ENCODE data around the gene MAP4K3.

Gene MAP4K3

GRCh38 chr2:39225567-39225966 lies 211.5 kb downstream of the MAP4K3 start:
- ChIA-PET POLR2A (no interaction called here), CTCF (interaction anchor here (0.7 to 2.0 kb wide), 4 partner anchors 34 to 503 kb away, joined by 3 to 15 read pairs (median 4); no protein-coding TSS in a partner anchor)
- TF ChIP-seq ZNF558 (tag by site-specific recombination; IDR thresholded peaks at IDR 0.05) (no peak), ZNF114 (tag by site-specific recombination; IDR thresholded peaks at IDR 0.05) (no peak), HOXC10 (CRISPR knock-in tag; IDR thresholded peaks at IDR 0.05) (no peak), WT1 (tag by site-specific recombination; IDR thresholded peaks at IDR 0.05) (no peak), SALL2 (tag by site-specific recombination; IDR thresholded peaks at IDR 0.05; ENCODE audit: borderline replicate concordance) (no peak), ZFHX2 (tag by site-specific recombination; conservative IDR thresholded peaks at IDR 0.05) (no peak), ZNF548 (tag by site-specific recombination; IDR thresholded peaks at IDR 0.05) (no peak), ZNF701 (tag by site-specific recombination; IDR thresholded peaks at IDR 0.05) (no peak), ZNF157 (tag by site-specific recombination; IDR thresholded peaks at IDR 0.05) (no peak), ZNF449 (tag by site-specific recombination; IDR thresholded peaks at IDR 0.05) (no peak), ZNF175 (tag by site-specific recombination; IDR thresholded peaks at IDR 0.05) (no peak), ZNF660 (tag by site-specific recombination; IDR thresholded peaks at IDR 0.05) (no peak), ZNF529 (tag by site-specific recombination; IDR thresholded peaks at IDR 0.05; ENCODE audit: insufficient replicate concordance) (no peak)
- TF ChIP-seq, protein P1, sequence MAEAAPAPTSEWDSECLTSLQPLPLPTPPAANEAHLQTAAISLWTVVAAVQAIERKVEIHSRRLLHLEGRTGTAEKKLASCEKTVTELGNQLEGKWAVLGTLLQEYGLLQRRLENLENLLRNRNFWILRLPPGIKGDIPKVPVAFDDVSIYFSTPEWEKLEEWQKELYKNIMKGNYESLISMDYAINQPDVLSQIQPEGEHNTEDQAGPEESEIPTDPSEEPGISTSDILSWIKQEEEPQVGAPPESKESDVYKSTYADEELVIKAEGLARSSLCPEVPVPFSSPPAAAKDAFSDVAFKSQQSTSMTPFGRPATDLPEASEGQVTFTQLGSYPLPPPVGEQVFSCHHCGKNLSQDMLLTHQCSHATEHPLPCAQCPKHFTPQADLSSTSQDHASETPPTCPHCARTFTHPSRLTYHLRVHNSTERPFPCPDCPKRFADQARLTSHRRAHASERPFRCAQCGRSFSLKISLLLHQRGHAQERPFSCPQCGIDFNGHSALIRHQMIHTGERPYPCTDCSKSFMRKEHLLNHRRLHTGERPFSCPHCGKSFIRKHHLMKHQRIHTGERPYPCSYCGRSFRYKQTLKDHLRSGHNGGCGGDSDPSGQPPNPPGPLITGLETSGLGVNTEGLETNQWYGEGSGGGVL (tag by site-specific recombination; IDR thresholded peaks at IDR 0.05): no peak
- Histone ChIP-seq H3K9me3 (ENCODE audit: control insufficient read depth, insufficient read depth, low read depth, low read length) (no peaks in the 10 kb centered on the region), H3K4me3 (ENCODE audit: low read depth, low read length) (no peak overlapping the region), H3K4me1 (ENCODE audit: control insufficient read depth, insufficient read depth, low read length) (no peaks in the 10 kb centered on the region), H3K27ac (ENCODE audit: extremely low read depth, low read depth, low read length) (no peak overlapping the region), H3K36me3 (ENCODE audit: control insufficient read depth in 2 of 2, insufficient read depth in 1 of 2, low read length in 2 of 2) (no peaks in the 10 kb centered on the region)

DNA sequence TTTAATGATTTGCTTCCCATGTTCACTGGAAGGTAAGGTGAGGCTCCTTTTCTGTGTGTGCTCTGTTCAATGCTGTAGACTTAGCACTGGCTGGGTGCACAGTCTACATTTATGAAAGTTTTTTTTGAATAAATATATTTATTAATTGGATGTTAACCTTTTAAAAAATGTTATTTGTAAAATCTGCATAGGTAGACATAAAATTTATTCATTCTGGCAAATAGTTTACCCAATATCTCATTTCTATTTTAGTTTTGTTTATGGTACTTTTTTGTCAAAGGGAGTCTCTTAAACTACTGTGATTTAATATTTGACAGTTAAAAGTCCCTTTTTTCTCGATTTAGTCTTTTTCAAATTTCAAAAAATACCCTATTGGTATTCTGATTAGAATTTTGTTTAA lies 213.2 kb downstream of the MAP4K3 start:
- ChIA-PET CTCF (interaction anchor here (1.6 kb wide), 1 partner anchor 277 kb away, joined by 4 read pairs; no protein-coding TSS in a partner anchor), POLR2A (no interaction called here)
- no peaks in the 10 kb centered on the region for H3K4me1 ChIP-seq (ENCODE audit: control insufficient read depth, insufficient read depth, low read length)
- H3K36me3 ChIP-seq (ENCODE audit: control insufficient read depth in 2 of 2, insufficient read depth in 1 of 2, low read length in 2 of 2): no peaks in the 10 kb centered on the region
- H3K9me3 ChIP-seq (ENCODE audit: control insufficient read depth, insufficient read depth, low read depth, low read length): no peaks in the 10 kb centered on the region
- H3K27ac ChIP-seq (ENCODE audit: extremely low read depth, low read depth, low read length): no peak overlapping the region
- H3K4me3 ChIP-seq (ENCODE audit: low read depth, low read length): no peak overlapping the region
- TF ChIP-seq KLF10 (tag by site-specific recombination; IDR thresholded peaks at IDR 0.05) (no peak), ZBTB7A (tag by site-specific recombination; IDR thresholded peaks at IDR 0.05; ENCODE audit: low read depth) (no peak), ZSCAN4 (tag by site-specific recombination; IDR thresholded peaks at IDR 0.05) (no peak), ZNF544 (tag by site-specific recombination; IDR thresholded peaks at IDR 0.05) (no peak), ZNF677 (tag by site-specific recombination; IDR thresholded peaks at IDR 0.05) (no peak), ZNF280D (tag by site-specific recombination; IDR thresholded peaks at IDR 0.05) (no peak), ZNF274 (IDR thresholded peaks at IDR 0.05; ENCODE audit: low read length) (no peak), ZNF274 (tag by site-specific recombination; IDR thresholded peaks at IDR 0.05; ENCODE audit: borderline replicate concordance) (no peak), ZNF571 (tag by site-specific recombination; IDR thresholded peaks at IDR 0.05) (no peak), SCRT2 (tag by site-specific recombination; IDR thresholded peaks at IDR 0.05) (no peak), ZBTB21 (tag by site-specific recombination; IDR thresholded peaks at IDR 0.05) (no peak), TRIM28 (IDR thresholded peaks at IDR 0.05; ENCODE audit: borderline replicate concordance, low read length) (no peak)
- TF ChIP-seq, protein P2, sequence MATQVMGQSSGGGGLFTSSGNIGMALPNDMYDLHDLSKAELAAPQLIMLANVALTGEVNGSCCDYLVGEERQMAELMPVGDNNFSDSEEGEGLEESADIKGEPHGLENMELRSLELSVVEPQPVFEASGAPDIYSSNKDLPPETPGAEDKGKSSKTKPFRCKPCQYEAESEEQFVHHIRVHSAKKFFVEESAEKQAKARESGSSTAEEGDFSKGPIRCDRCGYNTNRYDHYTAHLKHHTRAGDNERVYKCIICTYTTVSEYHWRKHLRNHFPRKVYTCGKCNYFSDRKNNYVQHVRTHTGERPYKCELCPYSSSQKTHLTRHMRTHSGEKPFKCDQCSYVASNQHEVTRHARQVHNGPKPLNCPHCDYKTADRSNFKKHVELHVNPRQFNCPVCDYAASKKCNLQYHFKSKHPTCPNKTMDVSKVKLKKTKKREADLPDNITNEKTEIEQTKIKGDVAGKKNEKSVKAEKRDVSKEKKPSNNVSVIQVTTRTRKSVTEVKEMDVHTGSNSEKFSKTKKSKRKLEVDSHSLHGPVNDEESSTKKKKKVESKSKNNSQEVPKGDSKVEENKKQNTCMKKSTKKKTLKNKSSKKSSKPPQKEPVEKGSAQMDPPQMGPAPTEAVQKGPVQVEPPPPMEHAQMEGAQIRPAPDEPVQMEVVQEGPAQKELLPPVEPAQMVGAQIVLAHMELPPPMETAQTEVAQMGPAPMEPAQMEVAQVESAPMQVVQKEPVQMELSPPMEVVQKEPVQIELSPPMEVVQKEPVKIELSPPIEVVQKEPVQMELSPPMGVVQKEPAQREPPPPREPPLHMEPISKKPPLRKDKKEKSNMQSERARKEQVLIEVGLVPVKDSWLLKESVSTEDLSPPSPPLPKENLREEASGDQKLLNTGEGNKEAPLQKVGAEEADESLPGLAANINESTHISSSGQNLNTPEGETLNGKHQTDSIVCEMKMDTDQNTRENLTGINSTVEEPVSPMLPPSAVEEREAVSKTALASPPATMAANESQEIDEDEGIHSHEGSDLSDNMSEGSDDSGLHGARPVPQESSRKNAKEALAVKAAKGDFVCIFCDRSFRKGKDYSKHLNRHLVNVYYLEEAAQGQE (tag by site-specific recombination; IDR thresholded peaks at IDR 0.05): no peak
